Measurements from ENCODE around the gene NT5C2. TPM values are rescaled to one million over a fixed set of nuclear protein-coding genes. Genes with fewer than 3 reads are reported as not detected.

The NT5C2 gene
- total and polyA plus RNA-seq, 2 of the 4 experiments (the other 2 are of a cell fraction) = 60.0 to 65.1 TPM

DNA sequence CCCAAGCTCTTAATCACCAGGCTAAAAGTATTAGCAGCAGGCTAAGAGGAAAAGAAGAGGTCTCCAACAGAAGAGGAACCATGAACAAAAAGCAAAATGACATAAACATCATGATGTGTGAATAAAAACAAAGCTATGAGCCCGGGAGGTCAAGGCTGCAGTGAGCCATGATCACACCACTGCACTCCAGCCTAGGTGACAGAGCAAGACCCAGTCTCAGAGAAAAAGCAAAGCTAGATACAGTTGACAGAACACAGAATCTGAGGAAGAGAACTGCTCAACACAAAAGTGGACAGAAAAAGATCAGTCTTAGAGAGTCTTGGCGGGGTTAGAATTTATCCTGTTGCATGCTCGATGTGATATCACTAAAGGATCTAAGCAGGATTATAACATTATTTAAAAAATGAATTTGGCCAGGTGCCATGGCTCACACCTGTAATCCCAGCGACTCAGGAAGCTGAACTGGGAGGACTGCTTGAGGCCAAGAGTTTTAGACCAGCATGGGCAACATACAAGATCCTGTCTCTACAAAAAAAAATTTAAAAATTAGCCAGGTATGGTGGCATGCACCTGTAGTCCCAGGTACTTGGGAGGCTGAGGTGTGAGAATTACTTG lies 37.5 kb downstream of the NT5C2 start:
- 60% methylated on average over 1 of the region's 4 CpGs; no CpG with 5 or more reads in 1 of the 2 experiments for WGBS, 2 experiments (ENCODE audit: extremely low coverage in 2 of 2, insufficient read length in 1 of 2)
- Histone ChIP-seq H3K4me2 (ENCODE audit: low read depth, low read length) (0 out of 2 replicates have a peak overlapping the region, but pooled peaks have one; percentile 0), H3K9me1 (ENCODE audit: insufficient read depth, low read length) (peaks cover 11% of the 10 kb centered on the region; the same call in 1 of the 2 replicates), H2BK20ac (ENCODE audit: low read depth, low read length) (no peak overlapping the region), H3K56ac (ENCODE audit: extremely low read depth, insufficient read depth, low read length) (no peak overlapping the region), H2AFZ (replicated peaks; ENCODE audit: low read length, poor library complexity) (no peak overlapping the region), H4K8ac (ENCODE audit: low read depth in 2 of 2, low read length in 2 of 2) (peak overlapping the region in 1 of 2 experiments; percentile 29; a peak in 1 of 4 replicates), H3K4ac (ENCODE audit: low read depth, low read length) (peak overlapping the region; percentile 15; the same call in 1 of the 2 replicates), H3K14ac (replicated peaks; ENCODE audit: low read depth, low read length) (no peak overlapping the region), H3K18ac (ENCODE audit: low read depth, low read length) (no peak overlapping the region), H3K27me3 (ENCODE audit: control insufficient read depth, insufficient read depth, low read length) (no peaks in the 10 kb centered on the region), H2AK9ac (replicated peaks; ENCODE audit: low read depth, low read length, poor library complexity) (no peak overlapping the region), H4K91ac (ENCODE audit: insufficient read depth, low read depth, low read length) (no peak overlapping the region), H3K4me1 (ENCODE audit: control insufficient read depth, insufficient read depth, low read length) (peaks cover 11% of the 10 kb centered on the region), H3K4me3 (ENCODE audit: insufficient read depth, low read depth, low read length) (no peak overlapping the region), H2BK5ac (ENCODE audit: low read depth, low read length, poor library complexity, severe bottlenecking) (peak overlapping the region; percentile 46), H3K79me1 (ENCODE audit: low read depth in 1 of 2, low read length in 2 of 2) (peaks cover 15 to 60% of the 10 kb centered on the region in 2 experiments), H3K9me3 (ENCODE audit: control insufficient read depth, insufficient read depth, low read length) (peaks cover 2% of the 10 kb centered on the region; the same call in 1 of the 2 replicates), H2BK15ac (ENCODE audit: low read depth, low read length) (no peak overlapping the region), H3K27ac (ENCODE audit: insufficient read depth, low read length) (peak overlapping the region; percentile 57; the same call in 1 of the 2 replicates), H2AK5ac (ENCODE audit: low read depth, low read length) (no peak overlapping the region), H3K36me3 (ENCODE audit: control insufficient read depth, insufficient read depth, low read length) (peaks cover 6% of the 10 kb centered on the region; the same call in 1 of the 2 replicates), H3K23ac (ENCODE audit: low read depth, low read length) (0 out of 2 replicates have a peak overlapping the region, but pooled peaks have one; percentile 19), H3K9ac (ENCODE audit: low read depth, low read length) (no peak overlapping the region), H2BK120ac (ENCODE audit: low read depth, low read length) (no peak overlapping the region), H4K20me1 (ENCODE audit: insufficient read depth, low read length) (peaks cover 14% of the 10 kb centered on the region; the same call in 1 of the 2 replicates), H4K5ac (ENCODE audit: low read depth, low read length) (no peak overlapping the region)
- BruUV-seq (replicated peaks) = no TSS peak
- dilution Hi-C loops (cut with HindIII; ENCODE audit: low sequenced_read_pairs, unreplicated experiment) (no loop called here), intact Hi-C loops (cut with micrococcal nuclease) (no loop called here), in situ Hi-C loops (cut with MboI; ENCODE audit: low sequenced_read_pairs) (no loop called here)
- ChIA-PET CTCF (interaction anchor here (1.5 kb wide), 1 partner anchor 89 kb away, joined by 6 read pairs; no protein-coding TSS in a partner anchor), POLR2A (ENCODE audit: unreplicated experiment) (no interaction called here)
- ATAC-seq (ENCODE audit: low read depth) (no peak), DNase-seq (no peak)
- TF ChIP-seq RAD21 (IDR thresholded peaks at IDR 0.05; ENCODE audit: low read length) (no peak), MAZ (IDR thresholded peaks at IDR 0.05; ENCODE audit: borderline replicate concordance, low read depth, low read length) (no peak), CEBPB (IDR thresholded peaks at IDR 0.05; ENCODE audit: low read depth, low read length) (no peak), CTCF (conservative IDR thresholded peaks at IDR 0.05; ENCODE audit: low read depth, low read length) (no peak), POLR2A (IDR thresholded peaks at IDR 0.05; ENCODE audit: low read depth, low read length) (no peak), RCOR1 (IDR thresholded peaks at IDR 0.05; ENCODE audit: insufficient replicate concordance, low read length) (no peak), BHLHE40 (IDR thresholded peaks at IDR 0.05; ENCODE audit: low read depth, low read length) (no peak)
- TF ChIP-seq, protein P1, sequence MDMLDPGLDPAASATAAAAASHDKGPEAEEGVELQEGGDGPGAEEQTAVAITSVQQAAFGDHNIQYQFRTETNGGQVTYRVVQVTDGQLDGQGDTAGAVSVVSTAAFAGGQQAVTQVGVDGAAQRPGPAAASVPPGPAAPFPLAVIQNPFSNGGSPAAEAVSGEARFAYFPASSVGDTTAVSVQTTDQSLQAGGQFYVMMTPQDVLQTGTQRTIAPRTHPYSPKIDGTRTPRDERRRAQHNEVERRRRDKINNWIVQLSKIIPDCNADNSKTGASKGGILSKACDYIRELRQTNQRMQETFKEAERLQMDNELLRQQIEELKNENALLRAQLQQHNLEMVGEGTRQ (IDR thresholded peaks at IDR 0.05; ENCODE audit: low read depth, low read length) = no peak

All from IMR-90 (cell line).